Keratinocyte (primary cell): ENCODE measurements around the gene ZFYVE16.

ENCODE experiments used
- EZH2 ChIP-seq: IDR thresholded peaks from one replicate; pipeline ENCODE4 v1.6.1; 2012; ENCODE audit warnings: inconsistent platforms, mild to moderate bottlenecking, low read length, moderate library complexity
- TF ChIP-seq, protein P1 (sequence below), 3 experiments: IDR thresholded peaks in 1 of 3; conservative IDR thresholded peaks in 1 of 3; optimal IDR thresholded peaks in 1 of 3; 2 replicates in 2 of 3; 3 replicates in 1 of 3; pipeline versions ENCODE3 to v1.5.1; 2011; ENCODE audit warnings: low read length in 3 of 3, mild to moderate bottlenecking in 3 of 3, moderate library complexity in 2 of 3, control low read depth in 1 of 3, inconsistent platforms in 1 of 3; ENCODE audit not compliant: insufficient read depth in 2 of 3; ENCODE audit errors: extremely low read depth in 1 of 3

DNA sequence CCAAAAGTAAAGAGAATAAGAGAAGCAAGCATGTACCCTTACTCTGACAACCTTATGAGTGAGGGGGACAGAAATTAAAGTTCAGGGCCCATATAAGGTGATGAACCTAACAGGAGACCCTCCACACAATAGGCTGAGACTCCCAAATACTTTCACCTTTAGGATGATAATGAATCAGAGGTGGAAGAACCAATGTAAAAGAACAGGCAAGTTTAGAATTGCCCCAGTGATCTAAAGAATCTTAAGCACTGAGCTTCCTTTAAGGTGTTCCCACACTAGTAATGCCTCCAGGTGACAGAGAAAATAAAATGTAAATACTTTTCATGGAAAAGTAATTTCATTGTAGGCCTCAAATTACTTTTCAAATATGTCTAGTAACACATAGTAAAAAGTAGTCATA, 71.8 kb downstream of the ZFYVE16 start:
- TF ChIP-seq, protein P1, sequence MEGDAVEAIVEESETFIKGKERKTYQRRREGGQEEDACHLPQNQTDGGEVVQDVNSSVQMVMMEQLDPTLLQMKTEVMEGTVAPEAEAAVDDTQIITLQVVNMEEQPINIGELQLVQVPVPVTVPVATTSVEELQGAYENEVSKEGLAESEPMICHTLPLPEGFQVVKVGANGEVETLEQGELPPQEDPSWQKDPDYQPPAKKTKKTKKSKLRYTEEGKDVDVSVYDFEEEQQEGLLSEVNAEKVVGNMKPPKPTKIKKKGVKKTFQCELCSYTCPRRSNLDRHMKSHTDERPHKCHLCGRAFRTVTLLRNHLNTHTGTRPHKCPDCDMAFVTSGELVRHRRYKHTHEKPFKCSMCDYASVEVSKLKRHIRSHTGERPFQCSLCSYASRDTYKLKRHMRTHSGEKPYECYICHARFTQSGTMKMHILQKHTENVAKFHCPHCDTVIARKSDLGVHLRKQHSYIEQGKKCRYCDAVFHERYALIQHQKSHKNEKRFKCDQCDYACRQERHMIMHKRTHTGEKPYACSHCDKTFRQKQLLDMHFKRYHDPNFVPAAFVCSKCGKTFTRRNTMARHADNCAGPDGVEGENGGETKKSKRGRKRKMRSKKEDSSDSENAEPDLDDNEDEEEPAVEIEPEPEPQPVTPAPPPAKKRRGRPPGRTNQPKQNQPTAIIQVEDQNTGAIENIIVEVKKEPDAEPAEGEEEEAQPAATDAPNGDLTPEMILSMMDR (optimal IDR thresholded peaks at IDR 0.05 in 1 of 3, IDR thresholded peaks at IDR 0.05 in 1 of 3, conservative IDR thresholded peaks at IDR 0.05 in 1 of 3; ENCODE audit: extremely low read depth in 1 of 3, insufficient read depth in 2 of 3, low read length in 3 of 3), result no peak
- no peak for TF ChIP-seq EZH2
